NB4 (cell line): ENCODE results near the gene SCN3A.

Experiments used
- MYC ChIP-seq: IDR thresholded peaks from 2 replicates; pipeline ENCODE4 v1.6.1; 2011; ENCODE audit warnings: low read depth, low read length
- POLR2A ChIP-seq: IDR thresholded peaks from 2 replicates; pipeline ENCODE4 v1.6.1; 2011; ENCODE audit warnings: mild to moderate bottlenecking; ENCODE audit not compliant: insufficient read length; ENCODE audit errors: extremely low read depth
- TF ChIP-seq, protein P1 (sequence below): IDR thresholded peaks from one replicate; pipeline ENCODE4 v1.5.1; 2012; ENCODE audit warnings: low read depth, low read length

DNA sequence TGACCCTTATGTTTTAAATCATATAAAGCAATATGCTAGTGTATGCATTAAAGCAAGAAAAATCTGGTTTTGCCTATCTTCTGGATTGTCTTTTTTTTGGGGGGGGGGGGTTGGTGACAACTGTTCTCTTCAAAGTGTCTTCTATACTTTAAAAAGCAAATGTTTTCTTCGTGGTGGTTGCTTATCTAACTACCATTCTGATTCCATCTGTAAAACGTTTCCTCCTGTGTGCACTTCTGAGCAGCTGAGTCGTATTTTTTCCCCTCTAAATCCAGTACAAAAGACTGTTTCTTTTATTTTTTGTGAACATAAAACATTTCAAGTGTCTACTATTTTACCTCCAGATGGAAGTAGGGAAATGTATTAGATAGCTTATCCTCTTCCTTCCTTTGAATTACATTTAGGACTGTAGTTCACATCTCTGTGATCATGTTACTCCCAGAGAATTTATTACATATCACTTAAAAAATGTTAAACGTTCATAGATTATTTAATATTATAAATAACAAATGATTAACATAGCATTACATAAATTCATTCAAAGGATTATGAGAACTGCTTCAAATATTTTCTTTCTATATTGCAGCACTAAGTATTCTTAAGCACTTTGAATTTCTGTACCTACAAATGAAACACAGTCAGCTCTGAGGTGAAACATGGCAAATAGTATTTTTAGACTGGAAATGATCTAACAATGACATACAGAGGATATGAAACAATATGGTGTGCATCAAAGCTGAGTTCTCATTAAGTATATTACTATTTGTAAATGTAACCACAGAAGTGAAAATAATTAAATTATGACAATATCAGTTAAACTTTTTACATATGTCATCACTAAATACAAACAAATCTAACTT lies 56.4 kb downstream of the SCN3A start:
- TF ChIP-seq MYC, result no peak
- TF ChIP-seq, protein P1, sequence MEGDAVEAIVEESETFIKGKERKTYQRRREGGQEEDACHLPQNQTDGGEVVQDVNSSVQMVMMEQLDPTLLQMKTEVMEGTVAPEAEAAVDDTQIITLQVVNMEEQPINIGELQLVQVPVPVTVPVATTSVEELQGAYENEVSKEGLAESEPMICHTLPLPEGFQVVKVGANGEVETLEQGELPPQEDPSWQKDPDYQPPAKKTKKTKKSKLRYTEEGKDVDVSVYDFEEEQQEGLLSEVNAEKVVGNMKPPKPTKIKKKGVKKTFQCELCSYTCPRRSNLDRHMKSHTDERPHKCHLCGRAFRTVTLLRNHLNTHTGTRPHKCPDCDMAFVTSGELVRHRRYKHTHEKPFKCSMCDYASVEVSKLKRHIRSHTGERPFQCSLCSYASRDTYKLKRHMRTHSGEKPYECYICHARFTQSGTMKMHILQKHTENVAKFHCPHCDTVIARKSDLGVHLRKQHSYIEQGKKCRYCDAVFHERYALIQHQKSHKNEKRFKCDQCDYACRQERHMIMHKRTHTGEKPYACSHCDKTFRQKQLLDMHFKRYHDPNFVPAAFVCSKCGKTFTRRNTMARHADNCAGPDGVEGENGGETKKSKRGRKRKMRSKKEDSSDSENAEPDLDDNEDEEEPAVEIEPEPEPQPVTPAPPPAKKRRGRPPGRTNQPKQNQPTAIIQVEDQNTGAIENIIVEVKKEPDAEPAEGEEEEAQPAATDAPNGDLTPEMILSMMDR, result no peak
- TF ChIP-seq POLR2A, result no peak
